Activated CD8-positive, alpha-beta T cell treated with anti-CD3 and anti-CD28 coated beads for 36 hours (primary cell): ENCODE measurements around the gene C1orf167. TPM values are rescaled to one million over a fixed set of nuclear protein-coding genes. Genes with fewer than 3 reads are reported as not detected.

Experiments
- ATAC-seq: fragments of 200-7000 bp; cut with Tn5 transposase; one replicate; pipeline ENCODE4 v1.10.0; 2021; ENCODE audit warnings: mild to moderate bottlenecking, moderate library complexity
- CTCF ChIA-PET: fragments of 350-600 bp; sonication (Branson Sonifier 250); formaldehyde crosslinking; loops from one replicate; lab custom pipeline; 2021; ENCODE audit warnings: antibody characterized with exemption; lab: Charles Lee
- POLR2A ChIA-PET: fragments of 350-600 bp; sonication (Branson Sonifier 250); formaldehyde crosslinking; loops from one replicate; lab custom pipeline; 2021; ENCODE audit warnings: antibody characterized with exemption; lab: Charles Lee
- DNase-seq: peaks from one replicate; pipeline ENCODE4 v3.0.0-alpha.2; 2020
- H3K27ac Mint-ChIP-seq: one replicate; pipeline ENCODE4 v1.8.0; 2021; ENCODE audit warnings: mild to moderate bottlenecking, mixed read lengths
- H3K27me3 Mint-ChIP-seq: one replicate; pipeline ENCODE4 v1.8.0; 2021; ENCODE audit warnings: mixed read lengths
- H3K36me3 Mint-ChIP-seq: one replicate; pipeline ENCODE4 v1.8.0; 2021; ENCODE audit warnings: low read depth, mixed read lengths
- H3K4me1 Mint-ChIP-seq: one replicate; pipeline ENCODE4 v1.8.0; 2021; ENCODE audit warnings: low read depth, mixed read lengths
- H3K4me3 Mint-ChIP-seq: one replicate; pipeline ENCODE4 v1.8.0; 2021; ENCODE audit warnings: mild to moderate bottlenecking, moderate library complexity, mixed read lengths
- H3K9me3 Mint-ChIP-seq: one replicate; pipeline ENCODE4 v1.8.0; 2021; ENCODE audit warnings: mixed read lengths
- intact Hi-C: fragments of 100-400 bp; cut with micrococcal nuclease; formaldehyde crosslinking; loops from one replicate; pipeline ENCODE4 v1.10.0; 2022
- total RNA-seq, 2 experiments: library from RNA; stranded (reverse); gene quantifications; one replicate each; pipeline ENCODE4 v1.2.3, GENCODE V29; 2021
- TF ChIP-seq, protein P1 (sequence below): fragments of 200-600 bp; IDR thresholded peaks from one replicate; pipeline ENCODE4 v1.8.0; 2022; ENCODE audit warnings: antibody characterized with exemption, mild to moderate bottlenecking

Gene C1orf167
- total RNA-seq, 2 experiments from 2014 or later = not detected

DNA sequence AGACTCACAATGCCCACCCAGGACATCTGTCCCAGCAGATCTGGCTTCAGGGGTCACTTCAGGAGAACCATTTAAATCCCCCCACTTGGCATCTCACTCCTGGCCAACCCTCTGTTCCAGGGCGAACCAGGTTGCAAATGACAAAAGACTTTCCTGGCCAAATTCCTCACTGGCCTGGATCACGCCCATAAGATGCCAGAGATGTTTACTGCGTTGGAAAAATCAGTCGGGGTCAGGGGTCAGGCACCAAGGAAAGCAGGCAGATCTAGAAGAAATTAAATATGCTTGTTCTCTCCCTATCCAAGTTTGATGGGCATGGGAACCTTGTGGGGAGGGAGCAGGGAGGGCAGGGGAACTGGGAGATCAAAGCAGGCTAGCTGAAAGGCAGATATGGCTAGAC lies 40.7 kb upstream of the C1orf167 start:
- no peak for ATAC-seq
- H3K4me1 Mint-ChIP-seq = peaks cover 13% of the 10 kb centered on the region
- TF ChIP-seq, protein P1, sequence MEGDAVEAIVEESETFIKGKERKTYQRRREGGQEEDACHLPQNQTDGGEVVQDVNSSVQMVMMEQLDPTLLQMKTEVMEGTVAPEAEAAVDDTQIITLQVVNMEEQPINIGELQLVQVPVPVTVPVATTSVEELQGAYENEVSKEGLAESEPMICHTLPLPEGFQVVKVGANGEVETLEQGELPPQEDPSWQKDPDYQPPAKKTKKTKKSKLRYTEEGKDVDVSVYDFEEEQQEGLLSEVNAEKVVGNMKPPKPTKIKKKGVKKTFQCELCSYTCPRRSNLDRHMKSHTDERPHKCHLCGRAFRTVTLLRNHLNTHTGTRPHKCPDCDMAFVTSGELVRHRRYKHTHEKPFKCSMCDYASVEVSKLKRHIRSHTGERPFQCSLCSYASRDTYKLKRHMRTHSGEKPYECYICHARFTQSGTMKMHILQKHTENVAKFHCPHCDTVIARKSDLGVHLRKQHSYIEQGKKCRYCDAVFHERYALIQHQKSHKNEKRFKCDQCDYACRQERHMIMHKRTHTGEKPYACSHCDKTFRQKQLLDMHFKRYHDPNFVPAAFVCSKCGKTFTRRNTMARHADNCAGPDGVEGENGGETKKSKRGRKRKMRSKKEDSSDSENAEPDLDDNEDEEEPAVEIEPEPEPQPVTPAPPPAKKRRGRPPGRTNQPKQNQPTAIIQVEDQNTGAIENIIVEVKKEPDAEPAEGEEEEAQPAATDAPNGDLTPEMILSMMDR = no peak
- intact Hi-C loops = no loop called here
- ChIA-PET POLR2A (interaction anchor here (1.1 kb wide), 1 partner anchor 14 kb away, joined by 4 read pairs; no protein-coding TSS in a partner anchor), CTCF (interaction anchor here (1.7 to 9.4 kb wide), 4 partner anchors 12 to 69 kb away, joined by 4 to 136 read pairs (median 30); partner anchors contain the start of genes FBXO2, FBXO44 and FBXO6)
- no peak for DNase-seq
- no peaks in the 10 kb centered on the region for H3K9me3 Mint-ChIP-seq
- H3K36me3 Mint-ChIP-seq = no peaks in the 10 kb centered on the region
- no peaks in the 10 kb centered on the region for H3K27me3 Mint-ChIP-seq
- no peak overlapping the region for H3K4me3 Mint-ChIP-seq
- no peak overlapping the region for H3K27ac Mint-ChIP-seq

DNA sequence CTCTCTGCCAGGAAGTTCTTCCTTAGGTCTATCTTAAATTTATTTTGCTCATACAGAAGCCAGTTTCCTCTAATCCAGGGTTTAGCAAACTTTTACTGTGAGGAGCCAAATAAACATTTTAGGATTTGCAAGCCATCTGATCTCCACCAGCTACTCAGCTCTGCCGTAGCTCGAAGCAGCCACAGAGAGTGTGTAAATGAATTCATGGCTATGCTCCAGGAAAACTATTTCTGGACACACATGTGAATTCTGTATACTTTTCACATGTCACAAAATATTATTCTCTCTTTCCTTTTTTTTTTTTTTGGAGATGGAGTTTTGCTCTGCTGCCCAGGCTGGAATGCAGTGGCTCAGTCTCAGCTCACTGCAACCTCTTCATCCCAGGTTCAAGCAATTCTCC lies 39.5 kb upstream of the C1orf167 start:
- no peaks in the 10 kb centered on the region for H3K27me3 Mint-ChIP-seq
- TF ChIP-seq, protein P1 = no peak
- DNase-seq (no peak), ATAC-seq (no peak)
- ChIA-PET POLR2A (interaction anchor here (0.6 to 1.1 kb wide), 2 partner anchors 13 to 58 kb away, joined by 3 to 4 read pairs; partner anchors contain the start of gene FBXO6), CTCF (interaction anchor here (1.1 to 9.4 kb wide), 5 partner anchors 15 to 77 kb away, joined by 3 to 136 read pairs (median 6); partner anchors contain the start of genes FBXO2, FBXO44 and FBXO6)
- intact Hi-C loops = no loop called here
- no peaks in the 10 kb centered on the region for H3K36me3 Mint-ChIP-seq
- no peak overlapping the region for H3K27ac Mint-ChIP-seq
- H3K9me3 Mint-ChIP-seq = no peaks in the 10 kb centered on the region
- H3K4me3 Mint-ChIP-seq = no peak overlapping the region
- H3K4me1 Mint-ChIP-seq = peaks cover 13% of the 10 kb centered on the region

GRCh38 chr1:11725616-11726015 lies 36.4 kb upstream of the C1orf167 start:
- CTCF ChIA-PET = interaction anchor here (1.0 to 9.4 kb wide), 4 partner anchors 17 to 80 kb away, joined by 3 to 136 read pairs (median 6); partner anchors contain the start of genes FBXO2, FBXO44 and FBXO6
- no peak for DNase-seq
- no peak for ATAC-seq
- no peak overlapping the region for H3K4me3 Mint-ChIP-seq
- intact Hi-C loops = no loop called here
- no peaks in the 10 kb centered on the region for H3K9me3 Mint-ChIP-seq
- no peaks in the 10 kb centered on the region for H3K27me3 Mint-ChIP-seq
- peaks cover 20% of the 10 kb centered on the region for H3K4me1 Mint-ChIP-seq
- POLR2A ChIA-PET = interaction anchor here (0.8 to 1.5 kb wide), 2 partner anchors 183 to 184 kb away, joined by 3 to 5 read pairs; no protein-coding TSS in a partner anchor
- no peaks in the 10 kb centered on the region for H3K36me3 Mint-ChIP-seq
- no peak overlapping the region for H3K27ac Mint-ChIP-seq
- TF ChIP-seq, protein P1 = no peak

- ATAC-seq (no peak), DNase-seq (no peak)
- no peaks in the 10 kb centered on the region for H3K9me3 Mint-ChIP-seq
- TF ChIP-seq, protein P1 = no peak
- H3K4me1 Mint-ChIP-seq = peaks cover 33% of the 10 kb centered on the region
- CTCF ChIA-PET = interaction anchor here (1.2 to 9.4 kb wide), 3 partner anchors 63 to 81 kb away, joined by 4 to 136 read pairs (median 9); partner anchors contain the start of genes FBXO2, FBXO44 and FBXO6
- POLR2A ChIA-PET = interaction anchor here (0.9 kb wide), 1 partner anchor 63 kb away, joined by 3 read pairs; the partner anchor contains the start of gene FBXO6
- no peaks in the 10 kb centered on the region for H3K36me3 Mint-ChIP-seq
- no peaks in the 10 kb centered on the region for H3K27me3 Mint-ChIP-seq
- H3K4me3 Mint-ChIP-seq = no peak overlapping the region
- intact Hi-C loops = no loop called here
- no peak overlapping the region for H3K27ac Mint-ChIP-seq
Measured at GRCh38 chr1:11727119-11727518, 34.9 kb upstream of the C1orf167 start.
